Common myeloid progenitor, CD34-positive (primary cell): ENCODE results near the gene TRIM13.
"Not testable (repeated sequence)": the region's sequence is repeated elsewhere in the genome, so short reads cannot be mapped to it uniquely, and the experiment has no call there.

Experiments
- CTCF ChIA-PET: fragments of 350-600 bp; sonication (Branson Sonifier 250); formaldehyde crosslinking; loops from one replicate; lab custom pipeline; 2021; ENCODE audit warnings: antibody characterized with exemption; lab: Charles Lee
- POLR2A ChIA-PET: fragments of 350-600 bp; sonication (Branson Sonifier 250); formaldehyde crosslinking; loops from one replicate; lab custom pipeline; 2021; ENCODE audit warnings: antibody characterized with exemption; lab: Charles Lee
- DNase-seq, 3 donors: peaks; one replicate each; pipeline versions ENCODE4 v3.0.0 to v3.0.0-alpha.2; 2013
- H3K27ac ChIP-seq, 2 experiments: 1 replicate in 1 of 2; 2 replicates in 1 of 2; pipeline ENCODE4 v1.7.0; 2013; ENCODE audit warnings: inconsistent platforms in 2 of 2, low read length in 2 of 2, mild to moderate bottlenecking in 2 of 2, low read depth in 1 of 2, moderate library complexity in 1 of 2; ENCODE audit not compliant: severe bottlenecking in 2 of 2, insufficient read depth in 1 of 2, poor library complexity in 1 of 2
- H3K27me3 ChIP-seq, 5 experiments: replicated peaks in 2 of 5; 1 replicate in 3 of 5; 2 replicates in 2 of 5; pipeline versions ENCODE4 v1.6.1 to v1.7.0; 2013; ENCODE audit warnings: low read length in 4 of 5, mild to moderate bottlenecking in 2 of 5, moderate library complexity in 2 of 5, inconsistent platforms in 1 of 5; ENCODE audit not compliant: insufficient read depth in 5 of 5, control insufficient read depth in 4 of 5
- H3K36me3 ChIP-seq, 4 experiments: 1 replicate in 2 of 4; 2 replicates in 2 of 4; pipeline versions ENCODE4 v1.6.1 to v1.7.0; 2013; ENCODE audit warnings: low read length in 3 of 4, control low read depth in 1 of 4, mild to moderate bottlenecking in 1 of 4; ENCODE audit not compliant: control insufficient read depth in 4 of 4, insufficient read depth in 4 of 4
- H3K4me1 ChIP-seq, 4 experiments: 1 replicate in 3 of 4; 2 replicates in 1 of 4; pipeline versions ENCODE4 v1.6.1 to v1.7.1; 2013; ENCODE audit warnings: low read length in 3 of 4, mild to moderate bottlenecking in 3 of 4, control low read depth in 1 of 4, inconsistent platforms in 1 of 4, moderate library complexity in 1 of 4; ENCODE audit not compliant: control insufficient read depth in 4 of 4, insufficient read depth in 4 of 4; ENCODE audit errors: control extremely low read depth in 1 of 4
- H3K4me3 ChIP-seq, 7 experiments: 1 replicate in 4 of 7; 2 replicates in 3 of 7; pipeline versions ENCODE4 v1.5.1 to v1.7.0; 2013; ENCODE audit warnings: mild to moderate bottlenecking in 7 of 7, low read length in 6 of 7, moderate library complexity in 6 of 7, inconsistent platforms in 2 of 7, low read depth in 2 of 7, control low read depth in 1 of 7; ENCODE audit not compliant: insufficient read depth in 4 of 7, control insufficient read depth in 1 of 7; ENCODE audit errors: extremely low read depth in 1 of 7
- H3K9me3 ChIP-seq, 5 experiments: 1 replicate in 4 of 5; 2 replicates in 1 of 5; pipeline versions ENCODE4 v1.6.1 to v1.7.1; 2013; ENCODE audit warnings: low read length in 4 of 5, mild to moderate bottlenecking in 2 of 5, inconsistent platforms in 1 of 5, low read depth in 1 of 5, moderate library complexity in 1 of 5; ENCODE audit not compliant: control insufficient read depth in 4 of 5, insufficient read depth in 2 of 5; ENCODE audit errors: control extremely low read depth in 1 of 5
- WGBS: methylation state at CpG from one replicate; pipeline ENCODE4 v1.1.5; 2013; ENCODE audit not compliant: insufficient coverage; 5-methylcytosine and 5-hydroxymethylcytosine counted together

The TRIM13 gene

GRCh38 chr13:50053844-50054243 lies 57.0 kb downstream of the TRIM13 start:
- POLR2A ChIA-PET, result no interaction called here
- H3K9me3 ChIP-seq, result peaks cover 0 to 13% (median 0%) of the 10 kb centered on the region in 5 experiments
- no peak for DNase-seq
- no peaks in the 10 kb centered on the region for H3K4me1 ChIP-seq
- CTCF ChIA-PET, result no interaction called here
- WGBS, result no CpG with 5 or more reads among the region's 1 CpG
- H3K27ac ChIP-seq, result no peak overlapping the region
- no peaks in the 10 kb centered on the region for H3K27me3 ChIP-seq
- no peak overlapping the region for H3K4me3 ChIP-seq
- peaks cover 15 to 47% (median 20%) of the 10 kb centered on the region in 4 experiments for H3K36me3 ChIP-seq

- no peak for DNase-seq
- Histone ChIP-seq H3K27ac (no peak overlapping the region), H3K4me3 (no peak overlapping the region), H3K36me3 (peaks cover 14 to 49% (median 22%) of the 10 kb centered on the region in 4 experiments), H3K4me1 (no peaks in the 10 kb centered on the region), H3K9me3 (peaks cover 0 to 13% (median 0%) of the 10 kb centered on the region in 5 experiments), H3K27me3 (no peaks in the 10 kb centered on the region)
- CTCF ChIA-PET, result no interaction called here
- POLR2A ChIA-PET, result no interaction called here
- WGBS, result no CpG with 5 or more reads among the region's 1 CpG
Measured at GRCh38 chr13:50055454-50055853, 58.6 kb downstream of the TRIM13 start.

- no peaks in the 10 kb centered on the region for H3K27me3 ChIP-seq
- no peaks in the 10 kb centered on the region for H3K9me3 ChIP-seq
- no CpG with 5 or more reads among the region's 1 CpG for WGBS
- ChIA-PET CTCF (interaction anchor here (1.5 kb wide), 1 partner anchor 18 kb away, joined by 3 read pairs; no protein-coding TSS in a partner anchor), POLR2A (no interaction called here)
- H3K4me3 ChIP-seq, result no peak overlapping the region
- H3K36me3 ChIP-seq, result peaks cover 0 to 29% (median 10%) of the 10 kb centered on the region in 4 experiments
- H3K27ac ChIP-seq, result no peak overlapping the region
- DNase-seq, result peak in 2 of 3 donors; percentile 25 to 28
- no peaks in the 10 kb centered on the region for H3K4me1 ChIP-seq
Measured at GRCh38 chr13:50060718-50061117, 63.9 kb downstream of the TRIM13 start.

GRCh38 chr13:50062336-50062735 lies 65.5 kb downstream of the TRIM13 start:
- POLR2A ChIA-PET, CTCF ChIA-PET: not testable (repeated sequence)
- 100% methylated on average over 4 of the region's 7 CpGs for WGBS

GRCh38 chr13:50065712-50066111 lies 68.9 kb downstream of the TRIM13 start:
- peaks cover 0 to 17% (median 5%) of the 10 kb centered on the region in 4 experiments for H3K4me1 ChIP-seq
- H3K4me3 ChIP-seq, result no peak overlapping the region
- H3K9me3 ChIP-seq, result no peaks in the 10 kb centered on the region
- POLR2A ChIA-PET, result no interaction called here
- H3K27ac ChIP-seq, result no peak overlapping the region
- CTCF ChIA-PET, result interaction anchor here (0.8 to 1.8 kb wide), 2 partner anchors 11 to 13 kb away, joined by 3 read pairs; no protein-coding TSS in a partner anchor
- no peak for DNase-seq
- H3K27me3 ChIP-seq, result no peaks in the 10 kb centered on the region
- WGBS, result no CpG with 5 or more reads among the region's 1 CpG
- H3K36me3 ChIP-seq, result peaks cover 8 to 39% (median 18%) of the 10 kb centered on the region in 4 experiments

More at GRCh38 chr13:50062336-50062735, 65.5 kb downstream of the TRIM13 start:
- not testable (repeated sequence) for H3K9me3 ChIP-seq, H3K27ac ChIP-seq, H3K27me3 ChIP-seq, DNase-seq, H3K4me1 ChIP-seq, H3K4me3 ChIP-seq
- peaks cover 8 to 37% (median 16%) of the 10 kb centered on the region in 4 experiments for H3K36me3 ChIP-seq
